ENCODE results near the gene SIRPD. TPM values are rescaled to one million over a fixed set of nuclear protein-coding genes. Genes with fewer than 3 reads are reported as not detected.

SIRPD gene
- total and polyA plus RNA-seq, 2 donors (not counting 1 experiment from before 2014, with no cell fraction given): not detected

DNA sequence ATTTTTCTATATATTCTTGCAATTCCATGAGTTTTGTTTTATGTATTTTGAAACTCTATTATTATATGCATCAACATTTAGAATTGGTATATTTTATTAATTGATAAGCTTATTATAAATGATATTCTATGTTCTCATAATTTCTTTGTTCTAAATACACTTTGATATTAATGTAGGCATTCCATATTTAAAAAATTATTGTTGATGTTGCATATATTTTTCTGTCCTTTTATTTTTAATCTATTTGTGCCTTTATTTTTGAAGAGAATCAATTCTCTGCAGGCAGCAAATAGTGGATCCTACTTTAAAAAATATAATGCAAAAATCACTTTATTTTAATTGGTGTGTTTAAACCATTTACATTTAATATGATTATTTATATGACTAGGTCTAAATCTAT lies 29.6 kb downstream of the SIRPD start:
- H3K4me2 ChIP-seq (replicated peaks; ENCODE audit: low read depth, low read length, poor library complexity, severe bottlenecking): no peak overlapping the region
- peaks cover 3 to 12% of the 10 kb centered on the region in 2 donors for H3K4me1 ChIP-seq (ENCODE audit: control insufficient read depth in 2 of 2, insufficient read depth in 2 of 2, low read length in 2 of 2)
- DNase-seq (no peak), ATAC-seq (ENCODE audit: low read depth) (no peak)
- CTCF ChIA-PET: interaction anchor here (1.0 kb wide), 1 partner anchor 24 kb away, joined by 7 read pairs; no protein-coding TSS in a partner anchor
- no peaks in the 10 kb centered on the region for H3K27me3 Mint-ChIP-seq
- H3K4me1 Mint-ChIP-seq: peaks cover 16% of the 10 kb centered on the region
- POLR2A ChIA-PET: interaction anchor here (0.6 kb wide), 1 partner anchor 266 kb away, joined by 3 read pairs; no protein-coding TSS in a partner anchor
- no peaks in the 10 kb centered on the region for H3K79me2 ChIP-seq (ENCODE audit: control insufficient read depth, insufficient read depth, low read length)
- no peak overlapping the region for H3K4me3 Mint-ChIP-seq
- no peak overlapping the region for H2AFZ ChIP-seq (ENCODE audit: insufficient read depth, low read depth, low read length, poor library complexity, severe bottlenecking)
- no peaks in the 10 kb centered on the region for H4K20me1 ChIP-seq (ENCODE audit: control insufficient read depth, insufficient read depth, low read length, poor library complexity, severe bottlenecking)
- intact Hi-C loops (cut with micrococcal nuclease): no loop called here
- TF ChIP-seq, protein P1, sequence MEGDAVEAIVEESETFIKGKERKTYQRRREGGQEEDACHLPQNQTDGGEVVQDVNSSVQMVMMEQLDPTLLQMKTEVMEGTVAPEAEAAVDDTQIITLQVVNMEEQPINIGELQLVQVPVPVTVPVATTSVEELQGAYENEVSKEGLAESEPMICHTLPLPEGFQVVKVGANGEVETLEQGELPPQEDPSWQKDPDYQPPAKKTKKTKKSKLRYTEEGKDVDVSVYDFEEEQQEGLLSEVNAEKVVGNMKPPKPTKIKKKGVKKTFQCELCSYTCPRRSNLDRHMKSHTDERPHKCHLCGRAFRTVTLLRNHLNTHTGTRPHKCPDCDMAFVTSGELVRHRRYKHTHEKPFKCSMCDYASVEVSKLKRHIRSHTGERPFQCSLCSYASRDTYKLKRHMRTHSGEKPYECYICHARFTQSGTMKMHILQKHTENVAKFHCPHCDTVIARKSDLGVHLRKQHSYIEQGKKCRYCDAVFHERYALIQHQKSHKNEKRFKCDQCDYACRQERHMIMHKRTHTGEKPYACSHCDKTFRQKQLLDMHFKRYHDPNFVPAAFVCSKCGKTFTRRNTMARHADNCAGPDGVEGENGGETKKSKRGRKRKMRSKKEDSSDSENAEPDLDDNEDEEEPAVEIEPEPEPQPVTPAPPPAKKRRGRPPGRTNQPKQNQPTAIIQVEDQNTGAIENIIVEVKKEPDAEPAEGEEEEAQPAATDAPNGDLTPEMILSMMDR (IDR thresholded peaks at IDR 0.05): no peak
- no peak for TF ChIP-seq EZH2 (IDR thresholded peaks at IDR 0.05; ENCODE audit: borderline replicate concordance, insufficient read depth, low read depth, low read length, poor library complexity, severe bottlenecking)
- H3K27ac ChIP-seq (ENCODE audit: low read length in 2 of 2): no peak overlapping the region
- no peaks in the 10 kb centered on the region for H3K36me3 ChIP-seq (replicated peaks in 1 of 2; ENCODE audit: control extremely low read depth in 1 of 2, control insufficient read depth in 1 of 2, extremely low read depth in 1 of 2, insufficient read depth in 2 of 2, low read length in 1 of 2)
- H3K9me3 Mint-ChIP-seq (ENCODE audit: insufficient read depth): no peaks in the 10 kb centered on the region
- no peak overlapping the region for H3K9ac ChIP-seq (ENCODE audit: low read length)
- no peak overlapping the region for H3K4me3 ChIP-seq (ENCODE audit: control extremely low read depth in 1 of 5, extremely low read depth in 1 of 5, insufficient read depth in 1 of 5, low read depth in 2 of 5, low read length in 4 of 5)
- no peak overlapping the region for H3K27ac Mint-ChIP-seq
- peaks cover 0 to 3% (median 0%) of the 10 kb centered on the region in 3 donors for H3K9me3 ChIP-seq (ENCODE audit: control extremely low read depth in 1 of 3, control insufficient read depth in 2 of 3, insufficient read depth in 1 of 3, low read length in 2 of 3)
- no peaks in the 10 kb centered on the region for H3K27me3 ChIP-seq (replicated peaks in 1 of 4; ENCODE audit: control extremely low read depth in 1 of 4, control insufficient read depth in 3 of 4, insufficient read depth in 4 of 4, low read length in 3 of 4)

DNA sequence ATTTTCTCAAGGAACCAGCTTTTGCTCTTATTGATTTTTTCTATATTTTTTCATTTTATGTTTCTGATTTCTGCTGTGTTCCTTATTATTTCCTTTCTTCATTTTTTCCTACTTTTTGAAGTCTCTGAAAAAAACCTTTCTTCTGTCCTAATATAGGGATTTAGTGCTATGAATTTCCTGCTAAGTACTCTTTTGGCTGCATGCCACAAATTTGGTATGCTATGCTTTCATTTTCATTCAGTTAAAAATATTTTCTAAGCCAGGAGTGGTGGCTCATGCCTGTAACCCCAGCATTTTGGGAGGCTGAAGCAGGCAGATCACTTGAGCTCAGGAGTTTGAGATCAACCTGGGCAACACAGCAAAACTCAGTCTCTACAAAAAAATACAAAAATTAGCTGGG lies 30.6 kb downstream of the SIRPD start:
- Histone ChIP-seq H3K4me1 (ENCODE audit: control insufficient read depth in 2 of 2, insufficient read depth in 2 of 2, low read length in 2 of 2) (peaks cover 3 to 12% of the 10 kb centered on the region in 2 donors), H3K4me3 (ENCODE audit: control extremely low read depth in 1 of 5, extremely low read depth in 1 of 5, insufficient read depth in 1 of 5, low read depth in 2 of 5, low read length in 4 of 5) (no peak overlapping the region), H3K9me3 (ENCODE audit: control extremely low read depth in 1 of 3, control insufficient read depth in 2 of 3, insufficient read depth in 1 of 3, low read length in 2 of 3) (peaks cover 0 to 3% (median 0%) of the 10 kb centered on the region in 3 donors), H3K27me3 (replicated peaks in 1 of 4; ENCODE audit: control extremely low read depth in 1 of 4, control insufficient read depth in 3 of 4, insufficient read depth in 4 of 4, low read length in 3 of 4) (peaks cover 0 to 1% (median 0%) of the 10 kb centered on the region in 4 experiments), H3K4me2 (replicated peaks; ENCODE audit: low read depth, low read length, poor library complexity, severe bottlenecking) (no peak overlapping the region), H3K27ac (ENCODE audit: low read length in 2 of 2) (no peak overlapping the region), H3K79me2 (ENCODE audit: control insufficient read depth, insufficient read depth, low read length) (no peaks in the 10 kb centered on the region), H4K20me1 (ENCODE audit: control insufficient read depth, insufficient read depth, low read length, poor library complexity, severe bottlenecking) (no peaks in the 10 kb centered on the region), H2AFZ (ENCODE audit: insufficient read depth, low read depth, low read length, poor library complexity, severe bottlenecking) (no peak overlapping the region), H3K36me3 (replicated peaks in 1 of 2; ENCODE audit: control extremely low read depth in 1 of 2, control insufficient read depth in 1 of 2, extremely low read depth in 1 of 2, insufficient read depth in 2 of 2, low read length in 1 of 2) (no peaks in the 10 kb centered on the region), H3K9ac (ENCODE audit: low read length) (no peak overlapping the region)
- no peaks in the 10 kb centered on the region for H3K9me3 Mint-ChIP-seq (ENCODE audit: insufficient read depth)
- DNase-seq (no peak), ATAC-seq (ENCODE audit: low read depth) (no peak)
- peaks cover 16% of the 10 kb centered on the region for H3K4me1 Mint-ChIP-seq
- POLR2A ChIA-PET: no interaction called here
- no peak overlapping the region for H3K4me3 Mint-ChIP-seq
- H3K27me3 Mint-ChIP-seq: no peaks in the 10 kb centered on the region
- H3K27ac Mint-ChIP-seq: no peak overlapping the region
- intact Hi-C loops (cut with micrococcal nuclease): no loop called here
- no peak for TF ChIP-seq EZH2 (IDR thresholded peaks at IDR 0.05; ENCODE audit: borderline replicate concordance, insufficient read depth, low read depth, low read length, poor library complexity, severe bottlenecking)
- TF ChIP-seq, protein P1 (IDR thresholded peaks at IDR 0.05): no peak
- CTCF ChIA-PET: no interaction called here
